Measurements from ENCODE around the gene MIB2.
"Not testable (repeated sequence)": the region's sequence is repeated elsewhere in the genome, so short reads cannot be mapped to it uniquely, and the experiment has no call there.

MIB2 gene

GRCh38 chr1:1647567-1648241 lies 32.4 kb downstream of the MIB2 start:
- not testable (repeated sequence) for DNase-seq (ENCODE audit: low read depth in 2 of 2)

DNA sequence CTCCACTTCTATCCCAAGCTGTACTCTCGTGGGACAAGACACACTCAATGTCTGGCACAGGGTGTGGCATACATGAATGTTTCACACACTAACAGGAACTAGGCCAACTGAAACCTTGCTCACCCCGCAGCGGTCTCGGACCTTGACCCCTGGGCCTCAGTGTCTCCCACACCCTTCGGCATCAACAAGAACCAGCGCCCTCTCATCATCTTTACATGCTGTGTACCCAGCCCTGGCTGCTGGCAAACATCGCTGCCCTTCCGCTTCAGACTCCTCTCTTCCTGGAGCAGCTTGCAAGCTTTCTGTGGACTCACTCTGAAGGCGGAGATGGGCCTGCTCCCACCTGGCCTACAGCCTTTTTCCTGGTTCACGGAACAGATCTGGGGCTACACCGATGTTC lies 33.0 kb downstream of the MIB2 start:
- not testable (repeated sequence) for DNase-seq (ENCODE audit: low read depth in 2 of 2)

GRCh38 chr1:1658583-1659549 lies 43.6 kb downstream of the MIB2 start, which contains the start of gene CDK11B:
Gene CDK11B (minus strand): TSS chr1:1659004. CDS start chr1:1657485, 1,519 bp downstream.
- peak; percentile 96 to 100 for DNase-seq (ENCODE audit: low read depth in 2 of 2)

GRCh38 chr1:1662392-1662791 lies 47.1 kb downstream of the MIB2 start:
- not testable (repeated sequence) for DNase-seq (ENCODE audit: low read depth in 2 of 2)

DNA sequence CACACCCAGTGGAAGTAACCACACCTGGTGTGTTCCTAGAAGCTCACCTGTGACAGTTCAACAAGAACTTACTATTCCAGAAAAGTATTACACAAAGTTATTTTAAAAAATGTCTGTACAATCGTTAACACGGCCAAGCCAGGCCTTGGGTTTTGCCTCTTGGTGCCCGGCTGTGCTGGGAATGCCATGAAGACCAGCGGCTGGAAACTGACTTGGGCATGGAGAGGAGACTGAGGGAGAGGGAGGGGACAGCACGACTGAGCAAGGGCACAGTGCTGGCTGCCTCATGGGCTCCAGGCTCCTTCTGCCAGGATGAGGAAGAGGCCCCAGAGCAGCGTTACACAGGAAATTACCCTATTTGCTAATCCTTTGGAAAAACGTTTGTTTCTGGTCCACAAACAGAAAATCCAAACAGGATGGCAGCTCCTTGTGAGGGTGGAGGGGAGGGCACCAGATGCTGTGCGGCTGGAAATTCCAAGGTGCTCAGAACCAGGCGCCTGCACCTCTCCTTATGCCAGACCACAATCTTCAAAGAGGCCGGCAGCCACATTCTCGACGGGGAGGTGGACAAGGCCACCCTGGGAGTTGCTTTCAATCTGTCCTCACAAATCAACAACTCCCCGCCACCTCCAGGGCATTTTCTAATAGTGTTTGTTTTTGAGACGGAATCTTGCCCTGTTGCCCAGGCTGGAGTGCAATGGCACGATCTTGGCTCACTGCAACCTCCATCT lies 47.7 kb downstream of the MIB2 start:
- DNase-seq (ENCODE audit: low read depth in 2 of 2) = not testable (repeated sequence)

- DNase-seq (ENCODE audit: low read depth in 2 of 2) = not testable (repeated sequence)
These were observed 49.0 kb downstream of the MIB2 start for GRCh38 chr1:1664318-1664717.

GRCh38 chr1:1664941-1665814 lies 49.9 kb downstream of the MIB2 start:
- no peak for DNase-seq (ENCODE audit: low read depth in 2 of 2)

DNA sequence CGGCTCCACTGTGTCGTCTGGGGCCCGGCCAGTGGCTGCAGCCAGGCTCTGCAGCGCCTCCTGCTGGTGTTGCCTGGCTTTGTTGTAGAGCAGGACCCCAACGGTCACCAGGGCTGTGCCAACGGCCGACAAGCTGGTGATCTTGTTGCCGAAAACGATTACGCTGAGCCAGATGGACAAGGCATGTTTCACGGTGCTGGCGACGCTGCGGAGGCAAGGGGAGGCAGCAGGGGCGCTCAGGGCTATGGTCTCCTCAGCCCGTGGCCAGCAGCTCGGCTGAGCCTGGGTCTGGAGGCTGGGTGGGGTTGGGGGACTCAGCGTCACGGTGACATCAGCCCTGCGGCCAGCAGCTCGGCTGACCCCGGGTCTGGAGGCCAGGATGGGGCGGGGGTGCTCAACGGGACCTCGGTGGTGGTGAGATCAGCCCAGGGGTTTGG lies 50.5 kb downstream of the MIB2 start:
- peak; percentile 34 to 43 for DNase-seq (ENCODE audit: low read depth in 2 of 2)

DNA sequence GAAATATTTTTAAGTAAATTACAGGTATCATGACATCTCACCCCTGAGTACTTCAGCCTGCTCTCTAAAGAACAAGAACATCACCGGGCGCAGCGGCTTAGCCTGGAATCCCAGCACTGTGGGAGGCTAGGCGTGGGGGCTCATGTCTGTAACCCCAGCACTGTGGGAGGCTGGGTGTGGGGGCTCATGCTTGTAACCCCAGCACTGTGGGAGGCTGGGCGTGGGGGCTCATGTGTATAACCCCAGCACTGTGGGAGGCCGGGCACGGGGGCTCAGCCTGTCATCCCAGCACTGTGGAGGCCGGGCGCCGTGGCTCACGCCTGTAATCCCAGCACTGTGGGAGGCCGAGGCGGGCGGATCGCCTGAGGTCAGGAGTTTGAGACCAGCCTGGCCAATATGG lies 51.2 kb downstream of the MIB2 start:
- no peak for DNase-seq (ENCODE audit: low read depth in 2 of 2)

DNA sequence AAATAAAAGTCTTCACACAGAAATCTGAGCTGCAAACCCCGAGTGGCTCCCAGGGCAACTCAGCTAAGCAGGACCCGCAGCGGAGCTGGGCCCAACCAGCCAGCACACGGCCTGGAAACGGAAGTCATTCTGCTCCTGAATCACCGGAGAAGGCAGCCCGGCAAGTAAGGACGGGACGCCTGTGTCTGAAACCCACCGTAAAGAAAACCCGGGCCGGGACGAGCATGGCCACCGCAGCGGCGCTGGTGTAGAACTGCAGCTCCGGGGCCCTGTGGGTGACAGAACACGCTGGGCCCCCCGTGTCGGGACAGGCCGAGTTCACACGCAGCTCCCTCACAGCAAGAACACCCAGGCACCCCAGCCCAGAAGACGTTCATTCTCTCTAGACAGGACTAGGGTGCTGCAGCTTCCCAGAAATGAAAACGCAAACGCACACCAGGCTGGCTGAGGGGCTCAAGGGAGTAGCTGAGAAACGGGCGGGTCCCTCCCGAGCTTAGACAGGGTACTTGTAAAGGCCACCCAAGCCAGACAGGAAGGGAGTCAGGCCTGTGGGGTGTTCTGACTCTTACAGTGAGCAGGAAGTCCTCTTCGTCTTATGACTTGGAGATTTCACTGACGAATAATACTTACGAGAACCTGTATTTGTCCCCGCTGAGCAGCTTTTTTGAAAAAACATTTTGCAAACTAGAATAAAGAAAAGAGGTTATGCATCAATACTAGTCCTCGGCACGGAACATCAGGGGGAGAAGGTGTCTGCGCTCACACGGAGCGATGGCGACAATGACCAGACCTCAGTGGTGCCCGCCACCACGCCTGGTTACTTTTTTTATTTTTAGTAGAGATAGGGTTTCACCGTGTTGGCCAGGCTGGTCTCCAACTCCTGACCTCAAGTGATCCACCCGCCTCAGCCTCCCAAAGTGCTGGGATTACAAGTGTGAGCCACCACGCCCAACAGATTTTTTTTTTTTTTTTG lies 54.5 kb downstream of the MIB2 start:
- no peak for DNase-seq (ENCODE audit: low read depth in 2 of 2)

GRCh38 chr1:1670866-1671265 lies 55.6 kb downstream of the MIB2 start:
- no peak for DNase-seq (ENCODE audit: low read depth in 2 of 2)

- DNase-seq (ENCODE audit: low read depth in 2 of 2) = no peak
These were observed 56.2 kb downstream of the MIB2 start for GRCh38 chr1:1671365-1672119.

GRCh38 chr1:1672181-1672965 lies 57.1 kb downstream of the MIB2 start:
- no peak for DNase-seq (ENCODE audit: low read depth in 2 of 2)

- not testable (repeated sequence) for DNase-seq (ENCODE audit: low read depth in 2 of 2)
These were observed 59.5 kb downstream of the MIB2 start for GRCh38 chr1:1674806-1675205.

- DNase-seq (ENCODE audit: low read depth in 2 of 2) = not testable (repeated sequence)
These were observed 59.9 kb downstream of the MIB2 start for GRCh38 chr1:1675218-1675617.

DNA sequence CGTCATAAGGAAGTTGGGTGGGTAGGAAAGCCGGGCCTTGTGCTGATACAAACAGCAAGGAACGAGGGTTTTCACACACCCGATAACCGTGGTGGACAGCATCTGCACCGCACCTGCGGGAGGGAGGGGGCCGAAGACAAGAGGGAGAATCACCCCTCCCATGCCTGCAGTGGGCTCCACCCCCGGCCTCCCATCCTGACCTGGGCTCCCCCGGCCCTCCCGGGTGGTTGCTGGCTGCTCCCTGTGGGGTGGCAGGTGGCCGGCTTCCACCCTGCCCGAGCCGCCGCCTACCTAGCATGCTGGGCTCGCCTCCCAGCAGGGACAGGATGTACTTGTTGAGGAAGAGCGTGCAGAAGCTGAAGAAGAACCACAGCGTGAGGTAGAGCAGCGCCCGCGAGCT lies 60.8 kb downstream of the MIB2 start:
- DNase-seq (ENCODE audit: low read depth in 2 of 2) = not testable (repeated sequence)

DNA sequence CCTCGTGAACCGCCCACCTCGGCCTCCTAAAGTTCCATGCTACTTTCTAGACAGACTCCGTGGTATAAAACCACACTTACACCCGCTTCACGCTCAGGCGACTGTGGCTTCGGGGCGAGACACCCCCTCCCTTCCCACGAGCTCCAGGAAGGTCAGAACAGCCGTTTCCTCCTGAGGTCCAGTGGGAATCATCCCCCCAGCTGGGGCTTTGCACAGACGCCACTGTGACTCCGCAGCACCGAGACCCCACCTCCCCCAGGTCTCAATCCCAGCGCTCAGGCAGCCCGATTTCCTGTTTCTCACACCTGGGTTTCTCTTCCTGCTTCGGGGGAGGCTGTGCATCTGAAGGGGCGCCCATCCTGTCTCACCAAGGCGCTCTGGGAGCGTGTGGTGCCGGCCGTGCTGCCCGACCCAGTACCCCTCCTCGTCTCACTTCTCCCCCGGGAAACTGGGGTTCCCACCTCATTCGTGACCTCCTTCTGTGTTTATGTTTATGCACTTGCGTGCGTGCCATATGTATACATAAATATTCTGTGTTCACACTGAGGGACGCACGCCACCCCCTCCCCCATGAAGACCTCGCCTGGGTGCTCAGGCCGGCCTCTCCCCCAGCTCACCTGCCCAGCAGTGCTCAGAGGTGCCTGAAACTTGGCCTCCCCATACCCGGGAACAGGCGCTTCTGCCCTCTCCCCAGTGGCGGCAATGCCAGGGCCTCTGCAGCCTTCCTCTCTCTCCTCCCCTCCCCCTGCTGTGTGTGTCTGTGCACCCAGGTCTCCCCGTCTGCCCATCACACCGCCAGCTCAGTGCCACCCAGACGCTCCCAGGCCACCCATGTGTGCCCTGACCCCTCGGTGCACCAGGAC lies 62.6 kb downstream of the MIB2 start:
- DNase-seq (ENCODE audit: low read depth in 2 of 2) = peak; percentile 19 to 38
